Prostate gland (tissue), 2 donors: ENCODE measurements around the gene RIT1.

ENCODE experiments used
- POLR2AphosphoS5 ChIP-seq: sonication (generic); formaldehyde crosslinking; IDR thresholded peaks from one replicate; pipeline ENCODE4 v1.6.1; 2017; ENCODE audit warnings: antibody characterized with exemption
- TF ChIP-seq, protein P1 (sequence below), 4 experiments: fragments of 200-600 bp in 2 of 4; fragments of 450-650 bp in 2 of 4; sonication (generic) in 2 of 4; IDR thresholded peaks; 1 replicate in 3 of 4; 2 replicates in 1 of 4; pipeline ENCODE4 v1.5.1; 2016 to 2019; ENCODE audit warnings: antibody characterized with exemption in 4 of 4, mild to moderate bottlenecking in 2 of 4, moderate library complexity in 2 of 4

- no peak for TF ChIP-seq POLR2AphosphoS5
- TF ChIP-seq, protein P1, sequence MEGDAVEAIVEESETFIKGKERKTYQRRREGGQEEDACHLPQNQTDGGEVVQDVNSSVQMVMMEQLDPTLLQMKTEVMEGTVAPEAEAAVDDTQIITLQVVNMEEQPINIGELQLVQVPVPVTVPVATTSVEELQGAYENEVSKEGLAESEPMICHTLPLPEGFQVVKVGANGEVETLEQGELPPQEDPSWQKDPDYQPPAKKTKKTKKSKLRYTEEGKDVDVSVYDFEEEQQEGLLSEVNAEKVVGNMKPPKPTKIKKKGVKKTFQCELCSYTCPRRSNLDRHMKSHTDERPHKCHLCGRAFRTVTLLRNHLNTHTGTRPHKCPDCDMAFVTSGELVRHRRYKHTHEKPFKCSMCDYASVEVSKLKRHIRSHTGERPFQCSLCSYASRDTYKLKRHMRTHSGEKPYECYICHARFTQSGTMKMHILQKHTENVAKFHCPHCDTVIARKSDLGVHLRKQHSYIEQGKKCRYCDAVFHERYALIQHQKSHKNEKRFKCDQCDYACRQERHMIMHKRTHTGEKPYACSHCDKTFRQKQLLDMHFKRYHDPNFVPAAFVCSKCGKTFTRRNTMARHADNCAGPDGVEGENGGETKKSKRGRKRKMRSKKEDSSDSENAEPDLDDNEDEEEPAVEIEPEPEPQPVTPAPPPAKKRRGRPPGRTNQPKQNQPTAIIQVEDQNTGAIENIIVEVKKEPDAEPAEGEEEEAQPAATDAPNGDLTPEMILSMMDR (IDR thresholded peaks at IDR 0.05), result no peak
Measured at GRCh38 chr1:155882235-155882634, 28.9 kb downstream of the RIT1 start.
